Keratinocyte (primary cell): Measurements from ENCODE around the gene PLAC1. TPM values are rescaled to one million over a fixed set of nuclear protein-coding genes. Genes with fewer than 3 reads are reported as not detected.

Source experiments
- DNase-seq: peaks from one replicate; pipeline ENCODE4 v3.0.0-alpha.2; 2011; ENCODE audit warnings: low read depth, missing footprints, low spot score
- FAIRE-seq: peaks from 2 replicates; lab custom pipeline; 2011; peaks lifted over from hg19 to GRCh38; lab: Jason Lieb, UNC
- H2AFZ ChIP-seq: 2 replicates; pipeline ENCODE4 v1.6.0; 2012; ENCODE audit warnings: low read length, control low read depth, inconsistent platforms; ENCODE audit not compliant: control insufficient read depth
- H3K27ac ChIP-seq: 2 replicates; pipeline ENCODE4 v1.5.1; 2011; ENCODE audit warnings: low read length; ENCODE audit not compliant: control insufficient read depth, insufficient read depth
- H3K27me3 ChIP-seq: 3 replicates; pipeline ENCODE4 v1.6.0; 2011; ENCODE audit warnings: low read length; ENCODE audit not compliant: control insufficient read depth, insufficient read depth; ENCODE audit errors: extremely low read depth
- H3K36me3 ChIP-seq, 2 experiments: 2 replicates in 1 of 2; 3 replicates in 1 of 2; pipeline ENCODE4 v1.5.1; 2011; ENCODE audit warnings: low read length in 2 of 2, mild to moderate bottlenecking in 1 of 2; ENCODE audit not compliant: control insufficient read depth in 2 of 2, insufficient read depth in 2 of 2; ENCODE audit errors: extremely low read depth in 1 of 2
- H3K4me1 ChIP-seq: 3 replicates; pipeline ENCODE4 v1.5.1; 2011; ENCODE audit warnings: low read length; ENCODE audit not compliant: control insufficient read depth, insufficient read depth; ENCODE audit errors: extremely low read depth
- H3K4me2 ChIP-seq: 3 replicates; pipeline ENCODE4 v1.6.0; 2011; ENCODE audit warnings: low read depth, low read length; ENCODE audit not compliant: control insufficient read depth, insufficient read depth; ENCODE audit errors: extremely low read depth
- H3K4me3 ChIP-seq, 3 experiments: fragments of 200-600 bp in 1 of 3; sonication (generic) in 1 of 3; 2 replicates in 2 of 3; 3 replicates in 1 of 3; pipeline ENCODE4 v1.5.1; 2011 to 2016; ENCODE audit warnings: low read length in 3 of 3, mild to moderate bottlenecking in 3 of 3, control low read depth in 2 of 3, inconsistent platforms in 1 of 3, low read depth in 1 of 3, mixed read lengths in 1 of 3, mixed run types in 1 of 3, moderate library complexity in 1 of 3; ENCODE audit not compliant: control insufficient read depth in 2 of 3, insufficient read depth in 2 of 3; ENCODE audit errors: extremely low read depth in 1 of 3
- H3K79me2 ChIP-seq: 2 replicates; pipeline ENCODE4 v1.6.0; 2012; ENCODE audit warnings: low read length; ENCODE audit not compliant: control insufficient read depth, insufficient read depth
- H3K9ac ChIP-seq: 3 replicates; pipeline ENCODE4 v1.6.0; 2011; ENCODE audit warnings: low read length; ENCODE audit not compliant: control insufficient read depth, insufficient read depth; ENCODE audit errors: extremely low read depth
- H3K9me1 ChIP-seq: 3 replicates; pipeline ENCODE4 v1.6.0; 2011; ENCODE audit warnings: low read length; ENCODE audit not compliant: control insufficient read depth, insufficient read depth; ENCODE audit errors: extremely low read depth
- H3K9me3 ChIP-seq: 2 replicates; pipeline ENCODE4 v1.5.1; 2012; ENCODE audit warnings: low read depth, low read length; ENCODE audit not compliant: control insufficient read depth
- H4K20me1 ChIP-seq: 3 replicates; pipeline ENCODE4 v1.6.0; 2011; ENCODE audit warnings: low read length; ENCODE audit not compliant: control insufficient read depth, insufficient read depth; ENCODE audit errors: extremely low read depth
- EZH2 ChIP-seq: IDR thresholded peaks from one replicate; pipeline ENCODE4 v1.6.1; 2012; ENCODE audit warnings: inconsistent platforms, mild to moderate bottlenecking, low read length, moderate library complexity
- dilution Hi-C: fragments of 300-500 bp; cut with MboI; formaldehyde crosslinking; loops from one replicate; pipeline ENCODE4 v1.7.0; 2020; ENCODE audit warnings: low sequenced_read_pairs; ENCODE audit not compliant: extremely low pct_ligation_motif_present
- polyA plus RNA-seq, 5 experiments: library from polyadenylated mRNA; depleted of rRNA in 3 of 5; stranded (reverse) in 3 of 5; stranded (forward) in 1 of 5; unstranded in 1 of 5; fragments of >200 nt; gene quantifications; 1 replicate in 1 of 5; 2 replicates in 3 of 5; 3 replicates in 1 of 5; pipeline versions ENCODE4 v1.2.1 to v1.2.3, GENCODE V29; 2011 to 2012; ENCODE audit warnings: missing spikeins in 2 of 5, low read depth in 1 of 5, low replicate concordance in 1 of 5
- TF ChIP-seq, protein P1 (sequence below), 3 experiments: IDR thresholded peaks in 1 of 3; conservative IDR thresholded peaks in 1 of 3; optimal IDR thresholded peaks in 1 of 3; 2 replicates in 2 of 3; 3 replicates in 1 of 3; pipeline versions ENCODE3 to v1.5.1; 2011; ENCODE audit warnings: low read length in 3 of 3, mild to moderate bottlenecking in 3 of 3, moderate library complexity in 2 of 3, control low read depth in 1 of 3, inconsistent platforms in 1 of 3; ENCODE audit not compliant: insufficient read depth in 2 of 3; ENCODE audit errors: extremely low read depth in 1 of 3

Gene PLAC1
- polyA plus RNA-seq, 1 donor (not counting 4 experiments of a cell fraction or from before 2014, with no cell fraction given), result 8.5 TPM

DNA sequence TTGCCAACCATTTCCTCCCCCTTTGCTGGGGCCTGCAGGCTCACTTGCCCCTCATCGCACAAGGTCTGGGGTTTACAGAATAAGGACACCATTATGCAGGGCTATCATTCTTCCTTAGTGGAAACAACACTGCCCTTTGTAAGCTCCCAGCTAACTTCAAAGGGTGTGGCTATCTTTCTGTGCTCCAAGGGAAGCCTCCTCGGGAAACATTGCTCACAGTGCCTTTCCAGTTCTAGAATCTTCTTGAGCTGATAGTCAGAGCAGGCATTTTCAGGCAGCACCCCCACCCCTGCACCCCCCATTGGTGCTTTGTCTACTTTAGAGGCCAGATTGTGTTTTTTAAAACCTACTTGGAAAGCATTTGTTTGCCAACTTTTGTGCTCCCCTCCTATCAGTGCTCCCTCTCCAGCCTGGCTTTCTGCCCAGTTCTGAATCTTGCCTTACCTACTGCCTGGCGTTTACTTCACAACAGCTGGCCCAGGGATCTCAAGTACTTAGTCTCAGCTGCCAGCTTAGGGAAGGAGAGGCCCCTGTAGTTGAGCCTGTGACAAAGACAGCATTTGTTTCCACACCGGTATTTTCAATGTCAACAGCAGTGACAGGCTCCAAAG, 53.5 kb downstream of the PLAC1 start:
- H3K9me3 ChIP-seq, result no peaks in the 10 kb centered on the region
- no peaks in the 10 kb centered on the region for H3K27me3 ChIP-seq
- TF ChIP-seq, protein P1, sequence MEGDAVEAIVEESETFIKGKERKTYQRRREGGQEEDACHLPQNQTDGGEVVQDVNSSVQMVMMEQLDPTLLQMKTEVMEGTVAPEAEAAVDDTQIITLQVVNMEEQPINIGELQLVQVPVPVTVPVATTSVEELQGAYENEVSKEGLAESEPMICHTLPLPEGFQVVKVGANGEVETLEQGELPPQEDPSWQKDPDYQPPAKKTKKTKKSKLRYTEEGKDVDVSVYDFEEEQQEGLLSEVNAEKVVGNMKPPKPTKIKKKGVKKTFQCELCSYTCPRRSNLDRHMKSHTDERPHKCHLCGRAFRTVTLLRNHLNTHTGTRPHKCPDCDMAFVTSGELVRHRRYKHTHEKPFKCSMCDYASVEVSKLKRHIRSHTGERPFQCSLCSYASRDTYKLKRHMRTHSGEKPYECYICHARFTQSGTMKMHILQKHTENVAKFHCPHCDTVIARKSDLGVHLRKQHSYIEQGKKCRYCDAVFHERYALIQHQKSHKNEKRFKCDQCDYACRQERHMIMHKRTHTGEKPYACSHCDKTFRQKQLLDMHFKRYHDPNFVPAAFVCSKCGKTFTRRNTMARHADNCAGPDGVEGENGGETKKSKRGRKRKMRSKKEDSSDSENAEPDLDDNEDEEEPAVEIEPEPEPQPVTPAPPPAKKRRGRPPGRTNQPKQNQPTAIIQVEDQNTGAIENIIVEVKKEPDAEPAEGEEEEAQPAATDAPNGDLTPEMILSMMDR (optimal IDR thresholded peaks at IDR 0.05 in 1 of 3, IDR thresholded peaks at IDR 0.05 in 1 of 3, conservative IDR thresholded peaks at IDR 0.05 in 1 of 3; ENCODE audit: extremely low read depth in 1 of 3, insufficient read depth in 2 of 3, low read length in 3 of 3), result no peak
- TF ChIP-seq EZH2, result no peak
- peak; percentile 26 for FAIRE-seq
- H3K36me3 ChIP-seq, result no peaks in the 10 kb centered on the region
- H3K27ac ChIP-seq, result peak overlapping the region; percentile 69
- H3K9ac ChIP-seq, result peak overlapping the region; percentile 4
- H2AFZ ChIP-seq, result no peak overlapping the region
- no peaks in the 10 kb centered on the region for H3K9me1 ChIP-seq
- H3K79me2 ChIP-seq, result no peaks in the 10 kb centered on the region
- peaks cover 19% of the 10 kb centered on the region for H3K4me1 ChIP-seq
- dilution Hi-C loops, result no loop called here
- H3K4me2 ChIP-seq, result peak overlapping the region; percentile 40
- DNase-seq, result no peak
- H3K4me3 ChIP-seq, result no peak overlapping the region
- no peaks in the 10 kb centered on the region for H4K20me1 ChIP-seq

DNA sequence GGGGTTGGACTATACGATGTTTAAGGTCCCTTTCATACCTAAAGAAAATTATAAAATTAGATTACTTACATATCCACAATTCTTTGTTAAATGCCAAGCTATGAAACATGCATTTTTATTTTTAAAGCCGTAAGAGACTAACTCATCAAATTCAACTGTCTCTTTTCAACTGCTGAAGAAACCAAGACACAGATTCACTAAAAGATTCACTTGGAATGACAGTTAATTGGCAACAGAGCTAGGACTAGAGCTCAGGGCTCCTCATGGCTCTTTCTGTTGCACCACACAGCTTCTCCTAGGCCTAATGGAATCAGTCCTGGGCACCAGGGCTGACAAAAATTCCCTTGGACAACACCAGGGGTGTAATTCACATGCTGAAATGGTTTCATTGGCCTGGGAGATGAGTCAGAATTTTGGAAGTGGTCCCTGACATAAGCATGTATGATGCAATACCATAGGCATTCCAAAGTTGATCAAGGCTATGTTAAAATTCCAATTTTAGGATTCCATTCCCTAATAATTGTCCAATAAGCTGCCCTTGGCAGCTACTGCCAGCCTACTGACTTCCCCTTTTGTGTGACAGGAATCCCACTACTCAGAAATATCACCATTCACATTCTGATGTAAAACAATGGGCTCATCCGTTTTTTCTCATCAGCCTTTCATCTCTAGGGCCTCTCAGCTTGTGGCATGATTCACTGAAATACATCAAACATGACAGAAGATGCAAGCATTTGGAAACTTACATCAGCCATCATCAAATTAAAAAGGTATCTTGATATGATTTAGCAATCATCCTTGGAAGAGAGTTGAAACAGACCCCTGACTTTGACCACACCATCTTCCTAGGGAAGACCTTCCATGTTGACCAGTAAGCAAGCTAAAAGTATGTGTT, 54.2 kb downstream of the PLAC1 start:
- peak overlapping the region; percentile 4 for H3K9ac ChIP-seq
- H3K4me3 ChIP-seq, result no peak overlapping the region
- dilution Hi-C loops, result no loop called here
- peak; percentile 83 for FAIRE-seq
- no peaks in the 10 kb centered on the region for H3K9me1 ChIP-seq
- H3K27me3 ChIP-seq, result no peaks in the 10 kb centered on the region
- H3K4me1 ChIP-seq, result peaks cover 19% of the 10 kb centered on the region
- H3K9me3 ChIP-seq, result no peaks in the 10 kb centered on the region
- DNase-seq, result peak; percentile 38
- no peaks in the 10 kb centered on the region for H4K20me1 ChIP-seq
- H3K4me2 ChIP-seq, result peak overlapping the region; percentile 40
- no peak overlapping the region for H2AFZ ChIP-seq
- TF ChIP-seq, protein P1 (optimal IDR thresholded peaks at IDR 0.05 in 1 of 3, IDR thresholded peaks at IDR 0.05 in 1 of 3, conservative IDR thresholded peaks at IDR 0.05 in 1 of 3; ENCODE audit: extremely low read depth in 1 of 3, insufficient read depth in 2 of 3, low read length in 3 of 3), result peak; percentile 20 to 45 (median 25)
- TF ChIP-seq EZH2, result no peak
- no peaks in the 10 kb centered on the region for H3K79me2 ChIP-seq
- H3K27ac ChIP-seq, result peak overlapping the region; percentile 69
- no peaks in the 10 kb centered on the region for H3K36me3 ChIP-seq
